PC-9 (cell line): ENCODE measurements around the gene CEACAM1. TPM values are rescaled to one million over a fixed set of nuclear protein-coding genes. Genes with fewer than 3 reads are reported as not detected.
"Not testable (repeated sequence)": the region's sequence is repeated elsewhere in the genome, so short reads cannot be mapped to it uniquely, and the experiment has no call there.

Experiments used
- BruUV-seq: library from RNA; stranded (reverse); fragments of 400-500 nt; replicated peaks from 2 replicates; lab custom pipeline; 2021; lab: Mats Ljungman, UMichigan
- CTCF ChIA-PET: fragments of 300-600 bp; sonication (Branson Sonifier 250); formaldehyde crosslinking; loops from one replicate; lab custom pipeline; 2022; ENCODE audit warnings: antibody characterized with exemption; lab: Charles Lee
- POLR2A ChIA-PET: fragments of 300-600 bp; sonication (Branson Sonifier 250); formaldehyde crosslinking; loops from one replicate; lab custom pipeline; 2022; ENCODE audit warnings: antibody characterized with exemption; ENCODE audit not compliant: unreplicated experiment; lab: Charles Lee
- DNase-seq, 2 experiments: peaks; one replicate each; pipeline versions ENCODE4 v3.0.0 to v3.0.0-alpha.2; 2015 to 2022; ENCODE audit warnings: mixed read lengths in 1 of 2
- H2AFZ ChIP-seq: fragments of 200-600 bp; sonication (generic); 2 replicates; pipeline ENCODE4 v1.8.1; 2017; ENCODE audit warnings: antibody characterized with exemption
- H3F3A ChIP-seq: fragments of 200-600 bp; sonication (generic); 2 replicates; pipeline ENCODE4 v1.8.1; 2017; ENCODE audit warnings: antibody characterized with exemption, mild to moderate bottlenecking, low read depth; ENCODE audit not compliant: insufficient read depth
- H3K27ac ChIP-seq: fragments of 200-600 bp; sonication (generic); 2 replicates; pipeline ENCODE4 v1.6.1; 2016; ENCODE audit warnings: mixed run types
- H3K27me3 ChIP-seq: fragments of 200-600 bp; sonication (generic); 2 replicates; pipeline ENCODE4 v1.6.1; 2016; ENCODE audit warnings: low read depth, mixed run types; ENCODE audit not compliant: insufficient read depth
- H3K36me3 ChIP-seq: fragments of 200-600 bp; sonication (generic); 2 replicates; pipeline ENCODE4 v1.6.1; 2016; ENCODE audit warnings: low read depth, mixed run types
- H3K4me1 ChIP-seq: fragments of 200-600 bp; sonication (generic); replicated peaks from 2 replicates; pipeline ENCODE4 v1.6.1; 2016; ENCODE audit warnings: mixed run types; ENCODE audit not compliant: insufficient read depth
- H3K4me2 ChIP-seq: fragments of 200-600 bp; sonication (generic); 2 replicates; pipeline ENCODE4 v1.6.1; 2017; ENCODE audit warnings: mixed run types
- H3K4me3 ChIP-seq: fragments of 200-600 bp; sonication (generic); 2 replicates; pipeline ENCODE4 v1.6.1; 2016; ENCODE audit warnings: mixed run types
- H3K79me2 ChIP-seq: fragments of 200-600 bp; sonication (generic); 2 replicates; pipeline ENCODE4 v1.6.1; 2017; ENCODE audit warnings: low read depth, mixed run types
- H3K9me2 ChIP-seq: fragments of 200-600 bp; sonication (generic); 2 replicates; pipeline ENCODE4 v1.8.1; 2017; ENCODE audit warnings: mild to moderate bottlenecking; ENCODE audit not compliant: insufficient read depth
- H3K9me3 ChIP-seq: fragments of 200-600 bp; sonication (generic); 2 replicates; pipeline ENCODE4 v1.8.1; 2016; ENCODE audit warnings: low read depth; ENCODE audit not compliant: insufficient read depth
- H4K20me1 ChIP-seq: fragments of 200-600 bp; sonication (generic); 2 replicates; pipeline ENCODE4 v1.8.1; 2017; ENCODE audit not compliant: insufficient read depth
- CTCF ChIP-seq: fragments of 200-600 bp; sonication (generic); conservative IDR thresholded peaks from 2 replicates; pipeline ENCODE4 v1.6.1; 2017; ENCODE audit warnings: mixed run types, antibody characterized with exemption, mild to moderate bottlenecking, moderate library complexity
- EZH2 ChIP-seq: fragments of 200-600 bp; sonication (generic); IDR thresholded peaks from 2 replicates; pipeline ENCODE4 v1.8.0; 2017; ENCODE audit warnings: antibody characterized with exemption, low read depth
- intact Hi-C: fragments of 100-400 bp; cut with micrococcal nuclease; formaldehyde crosslinking; loops from one replicate; pipeline ENCODE4 v1.10.0; 2022; ENCODE audit not compliant: unreplicated experiment
- total RNA-seq: library from RNA; stranded (reverse); gene quantifications from 2 replicates; pipeline ENCODE4 v1.2.3, GENCODE V29; 2021

Gene CEACAM1
- total RNA-seq, 1 experiment from 2014 or later = 1.6 TPM

GRCh38 chr19:42538841-42539709, 10.8 kb upstream of the CEACAM1 start:
- no peaks in the 10 kb centered on the region for H3K9me2 ChIP-seq
- no peaks in the 10 kb centered on the region for H3K4me1 ChIP-seq
- DNase-seq = no peak
- ChIA-PET POLR2A (no interaction called here), CTCF (interaction anchor here (0.7 kb wide), 1 partner anchor 19 kb away, joined by 3 read pairs; no protein-coding TSS in a partner anchor)
- no peaks in the 10 kb centered on the region for H3K79me2 ChIP-seq
- H4K20me1 ChIP-seq = no peaks in the 10 kb centered on the region
- H3F3A ChIP-seq = no peaks in the 10 kb centered on the region
- H3K27ac ChIP-seq = no peak overlapping the region
- H3K27me3 ChIP-seq = no peaks in the 10 kb centered on the region
- H3K4me3 ChIP-seq = no peak overlapping the region
- H2AFZ ChIP-seq = no peak overlapping the region
- H3K4me2 ChIP-seq = no peak overlapping the region
- H3K9me3 ChIP-seq = no peaks in the 10 kb centered on the region
- no TSS peak for BruUV-seq
- H3K36me3 ChIP-seq = no peaks in the 10 kb centered on the region
- TF ChIP-seq EZH2 (no peak), CTCF (no peak)
- intact Hi-C loops = loop anchor here (10.0 kb wide), 1 partner anchor 434 kb away; no protein-coding TSS in a partner anchor

DNA sequence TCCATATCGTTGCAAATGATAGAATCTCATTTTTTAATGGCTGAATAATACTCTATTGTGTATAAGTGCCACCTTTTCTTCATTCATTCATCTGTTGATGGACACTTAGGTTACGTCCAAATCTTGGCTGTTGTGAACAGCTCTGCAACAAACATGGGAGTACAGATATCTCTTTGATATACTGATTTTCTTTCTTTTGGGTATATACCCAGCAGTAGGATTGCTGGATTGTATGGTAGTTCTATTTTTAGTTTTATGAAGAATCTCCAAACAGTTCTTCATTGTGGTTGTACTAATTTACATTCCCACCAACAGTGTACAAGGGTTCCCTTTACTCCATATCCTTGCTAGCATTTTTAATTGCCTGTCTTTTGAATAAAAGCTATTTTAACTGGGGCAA, 7.0 kb upstream of the CEACAM1 start:
- BruUV-seq, H2AFZ ChIP-seq, H3K27ac ChIP-seq, H3K4me1 ChIP-seq, H3K27me3 ChIP-seq, H3K36me3 ChIP-seq, H3K4me3 ChIP-seq, POLR2A ChIA-PET, H3K9me3 ChIP-seq, H3K4me2 ChIP-seq, H3K79me2 ChIP-seq, H4K20me1 ChIP-seq, DNase-seq, CTCF ChIA-PET, H3K9me2 ChIP-seq: not testable (repeated sequence)
- H3F3A ChIP-seq = peaks cover 18% of the 10 kb centered on the region; the same call in 1 of the 2 replicates
- intact Hi-C loops = loop anchor here (10.0 kb wide), 1 partner anchor 430 kb away; no protein-coding TSS in a partner anchor

- ChIA-PET CTCF (no interaction called here), POLR2A (no interaction called here)
- Histone ChIP-seq H2AFZ (no peak overlapping the region), H3K9me3 (no peaks in the 10 kb centered on the region), H3K27me3 (no peaks in the 10 kb centered on the region), H3K4me1 (peaks cover 7% of the 10 kb centered on the region), H3K27ac (no peak overlapping the region), H3K79me2 (no peaks in the 10 kb centered on the region), H4K20me1 (no peaks in the 10 kb centered on the region), H3K9me2 (no peaks in the 10 kb centered on the region), H3K4me2 (no peak overlapping the region), H3K36me3 (no peaks in the 10 kb centered on the region), H3F3A (peaks cover 18% of the 10 kb centered on the region; the same call in 1 of the 2 replicates), H3K4me3 (no peak overlapping the region)
- BruUV-seq = no TSS peak
- intact Hi-C loops = loop anchor here (10.0 kb wide), 1 partner anchor 430 kb away; no protein-coding TSS in a partner anchor
- no peak for DNase-seq
- TF ChIP-seq EZH2 = no peak
- no peak for TF ChIP-seq CTCF
Measured at GRCh38 chr19:42534391-42534790, 6.1 kb upstream of the CEACAM1 start.
